ENCODE results near the gene JARID2.
"Not testable (repeated sequence)": the region's sequence is repeated elsewhere in the genome, so short reads cannot be mapped to it uniquely, and the experiment has no call there.

Gene JARID2

GRCh38 chr6:15290067-15290680 is 44.3 kb downstream of the JARID2 start:
- no peak for DNase-seq (ENCODE audit: low spot score)

GRCh38 chr6:15290962-15291704 is 45.3 kb downstream of the JARID2 start:
- DNase-seq (ENCODE audit: low spot score): no peak

GRCh38 chr6:15292721-15293302 is 46.9 kb downstream of the JARID2 start:
- no peak for DNase-seq (ENCODE audit: low spot score)

GRCh38 chr6:15293674-15294073 is 47.8 kb downstream of the JARID2 start:
- no peak for DNase-seq (ENCODE audit: low spot score)

GRCh38 chr6:15294504-15294903 is 48.6 kb downstream of the JARID2 start:
- no peak for DNase-seq (ENCODE audit: low spot score)

GRCh38 chr6:15296249-15296648 is 50.4 kb downstream of the JARID2 start:
- no peak for DNase-seq (ENCODE audit: low spot score)

GRCh38 chr6:15296735-15297134 is 50.9 kb downstream of the JARID2 start:
- no peak for DNase-seq (ENCODE audit: low spot score)

GRCh38 chr6:15297167-15297566 is 51.3 kb downstream of the JARID2 start:
- not testable (repeated sequence) for DNase-seq (ENCODE audit: low spot score)

GRCh38 chr6:15297895-15298590 is 52.2 kb downstream of the JARID2 start:
- no peak for DNase-seq (ENCODE audit: low spot score)

GRCh38 chr6:15299430-15300131 is 53.7 kb downstream of the JARID2 start:
- no peak for DNase-seq (ENCODE audit: low spot score)

GRCh38 chr6:15301179-15302006 is 55.5 kb downstream of the JARID2 start:
- DNase-seq (ENCODE audit: low spot score): no peak

GRCh38 chr6:15303162-15303919 is 57.5 kb downstream of the JARID2 start:
- no peak for DNase-seq (ENCODE audit: low spot score)

- DNase-seq (ENCODE audit: low spot score): no peak
These were observed 58.0 kb downstream of the JARID2 start for GRCh38 chr6:15303920-15304291.

GRCh38 chr6:15304337-15305042 is 58.6 kb downstream of the JARID2 start:
- DNase-seq (ENCODE audit: low spot score): no peak

- no peak for DNase-seq (ENCODE audit: low spot score)
These were observed 59.6 kb downstream of the JARID2 start for GRCh38 chr6:15305496-15305895.

- no peak for DNase-seq (ENCODE audit: low spot score)
These were observed 60.0 kb downstream of the JARID2 start for GRCh38 chr6:15305909-15306308.

- DNase-seq (ENCODE audit: low spot score): no peak
These were observed 62.8 kb downstream of the JARID2 start for GRCh38 chr6:15308435-15309213.

GRCh38 chr6:15309611-15310283 is 63.9 kb downstream of the JARID2 start:
- DNase-seq (ENCODE audit: low spot score): no peak

- no peak for DNase-seq (ENCODE audit: low spot score)
These were observed 64.8 kb downstream of the JARID2 start for GRCh38 chr6:15310680-15311079.

All from ecto neural progenitor cell (in vitro differentiated cells).